Left renal cortex interstitium (tissue), 4 donors: Measurements from ENCODE around the gene LGALS3BP. TPM values are rescaled to one million over a fixed set of nuclear protein-coding genes. Genes with fewer than 3 reads are reported as not detected.

Experiments used
- DNase-seq, 4 donors: peaks; one replicate each; pipeline ENCODE4 v3.0.0-alpha.2; 2013; ENCODE audit warnings: low read depth in 4 of 4, low spot score in 2 of 4, missing footprints in 1 of 4
- polyA plus RNA-seq, 4 donors: library from polyadenylated mRNA; unstranded; fragments of 120-200 nt; gene quantifications; one replicate each; pipeline ENCODE4 v1.2.1, GENCODE V29; 2013; ENCODE audit not compliant: insufficient read length in 4 of 4

Gene LGALS3BP
- polyA plus RNA-seq, 4 donors, result 116 to 170 (median 125) TPM

GRCh38 chr17:78999947-79000395 is 20.2 kb upstream of the LGALS3BP start:
- DNase-seq, result no peak

DNA sequence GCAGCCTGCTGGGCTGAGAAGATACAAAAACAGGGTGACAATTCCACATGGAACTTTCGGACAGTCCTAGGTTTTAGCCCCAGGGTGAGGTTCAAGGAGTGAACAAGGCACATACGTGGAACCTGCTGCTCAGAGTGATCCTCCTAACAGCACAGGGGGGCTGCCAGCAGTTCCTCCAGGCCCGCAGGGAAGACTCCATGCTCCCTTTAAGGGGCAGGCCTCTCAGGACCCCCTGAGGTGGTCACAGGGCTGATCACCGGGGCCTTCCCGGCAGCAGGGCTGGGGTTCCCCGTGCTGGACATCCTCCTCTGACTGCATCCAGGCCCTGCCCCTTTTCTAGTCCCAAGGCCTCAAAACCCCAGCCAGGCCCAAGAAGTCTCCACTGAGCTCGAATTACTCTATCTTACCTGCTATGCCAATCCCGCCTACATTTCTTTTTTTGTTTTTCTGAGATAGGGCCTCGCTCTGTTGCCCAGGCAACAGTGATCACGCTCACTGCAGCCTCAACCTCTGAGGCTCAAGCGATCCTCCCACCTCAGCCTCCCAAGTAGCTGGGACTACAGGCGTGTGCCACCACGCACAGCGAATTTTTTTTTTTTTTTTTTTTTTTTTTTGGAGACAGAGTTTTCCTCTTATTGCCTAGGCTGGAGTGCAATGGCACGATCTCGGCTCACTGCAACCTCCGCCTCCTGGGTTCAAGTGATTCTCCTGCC is 19.5 kb upstream of the LGALS3BP start:
- DNase-seq, result no peak

GRCh38 chr17:78998311-78999055 is 18.8 kb upstream of the LGALS3BP start:
- no peak for DNase-seq

DNA sequence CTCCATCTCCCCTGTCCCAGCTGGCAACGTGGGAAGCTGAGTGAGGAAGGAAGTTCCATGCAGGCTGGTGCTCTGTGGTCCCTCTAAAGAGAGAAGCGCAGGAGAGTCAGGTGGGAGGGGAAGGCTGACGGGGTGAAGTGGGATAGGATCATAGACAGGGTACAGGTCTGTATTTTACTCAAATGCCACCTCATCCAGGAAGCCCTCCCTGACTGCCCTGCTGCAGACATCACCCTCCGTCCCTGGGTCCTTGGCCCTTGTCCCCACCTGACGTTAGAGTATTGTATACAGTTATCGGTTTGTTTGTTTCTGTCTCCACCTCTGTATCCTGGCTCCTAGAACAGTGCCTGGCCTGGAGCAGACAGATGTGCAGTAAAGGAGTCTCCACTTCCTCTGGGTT is 18.2 kb upstream of the LGALS3BP start:
- DNase-seq, result no peak

DNA sequence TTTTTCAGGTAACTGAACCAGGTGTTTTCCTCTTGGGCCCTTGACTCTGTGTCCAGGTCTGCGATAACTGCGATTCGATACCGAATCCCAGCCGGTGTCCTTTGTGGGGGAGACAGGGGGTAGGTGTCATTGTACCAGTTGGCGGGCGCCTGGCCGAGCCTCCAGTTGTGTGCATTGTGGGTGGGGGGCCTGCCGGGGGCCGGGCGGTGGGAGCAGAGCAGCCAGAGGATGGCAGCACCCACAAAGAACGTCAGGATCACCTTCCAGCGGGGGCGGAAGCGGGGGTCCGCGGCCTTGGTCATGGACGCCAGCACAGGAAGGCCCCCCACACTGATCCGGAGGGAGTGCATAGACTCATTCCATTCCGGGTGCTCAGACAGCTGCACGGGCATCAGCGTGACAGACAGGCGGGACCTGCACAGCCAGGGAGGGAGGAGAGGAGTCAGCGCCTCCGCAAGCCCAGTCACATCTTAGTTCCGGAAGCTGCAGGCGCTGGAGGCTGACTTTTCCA is 17.6 kb upstream of the LGALS3BP start:
- no peak for DNase-seq

DNA sequence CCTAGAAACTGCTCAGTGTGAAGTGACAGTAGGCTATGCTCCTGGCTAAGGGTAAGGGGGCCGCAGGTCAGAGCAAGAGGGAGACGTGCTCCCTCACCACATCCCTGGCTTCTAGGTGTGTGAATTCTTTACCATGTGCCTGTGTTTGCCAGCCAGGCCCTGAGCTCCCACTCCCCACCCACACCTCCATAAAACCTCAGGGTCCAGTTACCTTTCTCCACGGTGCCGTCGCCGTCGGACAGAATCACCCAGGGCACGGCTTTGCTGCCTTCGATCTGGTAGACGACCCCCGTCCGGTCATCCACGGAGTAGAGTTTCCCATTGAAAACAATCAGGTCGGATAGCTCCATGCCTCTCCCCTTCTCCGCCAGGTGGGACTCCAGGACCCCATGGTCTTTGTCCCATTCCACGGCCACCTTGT is 17.1 kb upstream of the LGALS3BP start:
- DNase-seq, result no peak

- no peak for DNase-seq
These were observed 16.2 kb upstream of the LGALS3BP start for GRCh38 chr17:78995761-78996451.

DNA sequence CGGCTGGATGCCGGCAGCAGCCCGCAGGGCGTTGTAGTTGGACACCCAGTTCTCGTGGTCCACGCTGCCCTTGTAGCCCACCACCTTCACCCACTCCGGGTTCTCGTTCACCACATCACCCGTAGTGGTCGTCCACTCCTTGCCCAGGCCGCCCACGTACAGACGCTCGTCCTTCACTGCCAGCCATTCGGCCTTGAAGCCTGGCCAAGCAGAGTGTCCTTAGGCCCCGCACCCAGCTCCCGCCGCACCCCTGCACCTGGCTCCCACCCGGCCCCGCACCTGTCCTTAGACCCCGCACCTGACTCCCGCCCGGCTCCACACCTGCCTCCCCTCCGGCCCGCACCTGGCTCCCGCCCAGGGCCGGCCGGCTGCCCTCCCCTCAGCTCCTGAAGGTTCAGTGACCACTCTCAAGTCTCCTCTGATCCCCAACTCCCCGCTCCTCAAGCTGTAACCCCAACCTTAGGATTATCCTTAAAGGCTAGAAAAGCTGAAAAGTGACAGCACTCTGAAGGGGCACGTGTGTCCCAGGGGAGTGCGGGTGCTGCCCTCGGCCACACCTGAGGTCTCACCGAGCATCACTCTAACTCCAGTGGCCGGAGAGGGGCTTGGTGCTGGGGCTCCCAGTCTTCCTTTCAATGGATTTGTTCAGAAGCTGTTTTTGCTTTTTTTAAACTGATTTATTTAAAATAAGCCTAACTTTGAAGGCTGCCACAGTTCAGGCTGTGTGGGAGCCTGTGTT is 15.5 kb upstream of the LGALS3BP start:
- no peak for DNase-seq

DNA sequence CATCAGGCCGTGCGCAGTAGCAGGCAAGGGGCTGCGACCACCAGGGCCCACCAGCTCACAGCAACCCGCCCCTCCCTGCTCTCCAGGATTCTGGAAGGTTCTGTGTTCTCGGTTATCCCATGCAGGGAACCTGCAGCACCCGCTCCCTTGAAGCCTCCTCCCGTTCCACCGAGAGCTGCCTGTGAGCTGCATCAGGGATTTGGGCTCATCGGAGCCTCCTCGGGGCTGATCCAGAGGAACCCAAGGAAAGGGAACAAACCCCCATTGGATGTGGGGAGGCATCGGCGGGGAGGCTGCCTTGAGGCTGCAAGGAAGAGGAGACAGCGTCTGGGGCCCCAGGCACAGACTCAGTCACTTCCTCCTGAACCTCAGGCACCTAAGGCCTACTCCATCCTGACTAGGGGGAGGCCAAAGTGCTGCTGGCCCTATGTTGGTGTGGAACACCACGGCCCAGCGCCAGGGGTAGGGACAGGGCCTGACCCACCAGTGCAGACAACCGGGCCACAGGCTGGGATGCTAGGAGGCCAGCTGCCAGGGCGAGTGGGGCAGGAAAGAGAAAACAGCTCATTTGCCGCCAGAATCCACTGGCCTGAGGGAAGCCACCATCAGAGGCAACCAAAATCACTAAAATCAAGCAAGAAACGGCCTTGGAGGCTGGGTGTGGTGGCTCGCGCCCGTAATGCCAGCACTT is 14.4 kb upstream of the LGALS3BP start:
- DNase-seq, result no peak

DNA sequence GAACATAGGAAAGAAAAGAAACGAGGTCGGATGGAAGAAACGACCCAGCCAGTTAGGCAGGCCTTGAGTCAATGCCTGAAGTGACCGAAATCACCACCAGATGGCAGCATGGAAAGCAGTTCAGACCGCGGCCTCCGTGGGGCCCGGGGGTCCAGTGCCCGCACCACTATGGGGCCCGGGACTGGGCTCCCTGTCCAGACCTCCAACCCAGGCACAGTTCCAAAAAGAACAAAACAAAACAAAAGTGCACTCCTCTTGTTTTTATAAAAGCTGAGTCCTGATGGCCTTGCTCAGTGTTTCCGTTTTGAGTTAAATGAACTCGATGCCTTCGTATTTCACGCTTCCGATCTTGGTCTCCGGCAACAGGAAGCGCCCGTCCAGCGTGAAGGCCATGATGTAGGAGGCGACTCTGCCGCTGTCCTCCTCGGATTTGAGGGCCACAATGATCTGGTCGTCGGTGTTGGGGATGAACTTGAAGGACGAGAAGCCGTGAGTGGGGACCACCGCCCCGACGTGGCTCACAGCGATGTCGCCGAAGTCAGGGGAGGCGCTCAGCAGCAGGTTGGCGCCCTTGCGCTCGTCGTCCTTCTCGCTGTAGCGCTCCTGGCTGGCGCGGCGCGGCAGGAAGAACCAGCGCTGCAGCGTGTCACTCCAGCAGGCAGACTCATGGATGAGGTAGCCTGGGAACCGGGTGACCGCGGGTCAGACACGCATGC is 13.7 kb upstream of the LGALS3BP start:
- DNase-seq, result no peak

- no peak for DNase-seq
These were observed 13.0 kb upstream of the LGALS3BP start for GRCh38 chr17:78992542-78993212.

DNA sequence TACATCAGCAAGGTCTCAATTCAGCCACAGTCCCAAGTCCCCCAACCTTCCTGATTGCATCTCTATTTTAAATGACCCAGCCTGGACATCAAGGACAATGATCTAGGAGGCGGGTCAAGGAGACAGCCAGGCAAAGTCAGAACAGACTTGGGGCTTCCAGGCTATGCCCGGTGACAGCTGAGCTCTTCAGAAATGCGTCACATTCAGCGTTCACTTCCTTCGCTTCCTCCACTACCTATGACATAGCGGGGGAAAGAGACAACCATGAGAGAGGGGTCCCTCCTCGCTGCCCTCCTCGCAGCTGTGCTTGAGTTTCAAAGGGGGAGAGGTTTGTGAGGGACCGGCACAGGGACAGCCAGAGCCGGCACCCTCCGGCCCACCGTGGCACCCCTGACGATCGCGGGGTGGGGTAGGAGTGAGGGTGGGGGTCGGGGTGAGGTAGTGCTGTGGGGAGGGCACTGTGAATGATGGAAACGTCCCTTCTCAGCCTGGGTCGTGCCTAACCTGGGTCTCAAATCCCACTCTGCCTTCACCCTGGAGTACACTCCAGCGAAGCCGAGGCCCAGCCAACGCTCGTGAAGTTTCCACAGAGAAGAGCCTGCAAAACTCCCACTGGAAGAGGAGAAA is 12.3 kb upstream of the LGALS3BP start:
- no peak for DNase-seq

DNA sequence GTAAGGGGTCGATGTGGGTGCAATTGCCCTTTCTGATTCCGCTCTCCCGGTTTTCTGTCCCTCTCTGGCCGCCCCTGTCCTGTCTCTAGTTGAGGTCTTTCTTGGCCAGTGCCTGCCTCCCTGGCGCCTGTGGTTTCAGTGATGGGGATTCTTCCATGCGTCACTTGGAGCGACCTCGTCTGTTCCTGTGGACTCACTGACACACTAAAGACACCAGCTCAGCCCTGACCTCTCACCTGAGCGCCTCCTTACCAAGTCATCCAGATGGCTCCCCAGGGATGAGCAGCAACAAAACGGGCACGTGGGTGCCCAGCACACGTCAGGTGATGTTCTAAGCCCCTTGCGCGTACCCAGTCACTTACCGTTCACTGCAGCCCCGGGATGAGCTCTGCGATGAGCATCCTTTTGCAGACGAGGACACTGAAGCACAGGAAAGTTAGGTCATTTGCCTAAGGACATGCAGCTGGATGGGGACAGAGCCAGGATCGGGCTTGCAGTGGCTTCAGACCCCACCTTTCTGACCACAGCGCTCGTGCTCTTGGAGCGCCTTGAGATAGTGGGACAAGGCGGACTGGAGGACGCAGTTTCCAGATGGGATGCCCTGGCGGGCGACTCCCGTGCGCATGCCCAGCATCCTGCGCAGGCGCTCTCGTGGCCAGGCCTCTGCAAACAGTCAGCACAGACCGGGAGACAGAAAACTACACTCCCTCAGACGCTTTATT is 11.5 kb upstream of the LGALS3BP start:
- DNase-seq, result no peak

- no peak for DNase-seq
These were observed 10.8 kb upstream of the LGALS3BP start for GRCh38 chr17:78990349-78991016.

GRCh38 chr17:78988152-78988551 is 8.4 kb upstream of the LGALS3BP start:
- DNase-seq, result no peak

DNA sequence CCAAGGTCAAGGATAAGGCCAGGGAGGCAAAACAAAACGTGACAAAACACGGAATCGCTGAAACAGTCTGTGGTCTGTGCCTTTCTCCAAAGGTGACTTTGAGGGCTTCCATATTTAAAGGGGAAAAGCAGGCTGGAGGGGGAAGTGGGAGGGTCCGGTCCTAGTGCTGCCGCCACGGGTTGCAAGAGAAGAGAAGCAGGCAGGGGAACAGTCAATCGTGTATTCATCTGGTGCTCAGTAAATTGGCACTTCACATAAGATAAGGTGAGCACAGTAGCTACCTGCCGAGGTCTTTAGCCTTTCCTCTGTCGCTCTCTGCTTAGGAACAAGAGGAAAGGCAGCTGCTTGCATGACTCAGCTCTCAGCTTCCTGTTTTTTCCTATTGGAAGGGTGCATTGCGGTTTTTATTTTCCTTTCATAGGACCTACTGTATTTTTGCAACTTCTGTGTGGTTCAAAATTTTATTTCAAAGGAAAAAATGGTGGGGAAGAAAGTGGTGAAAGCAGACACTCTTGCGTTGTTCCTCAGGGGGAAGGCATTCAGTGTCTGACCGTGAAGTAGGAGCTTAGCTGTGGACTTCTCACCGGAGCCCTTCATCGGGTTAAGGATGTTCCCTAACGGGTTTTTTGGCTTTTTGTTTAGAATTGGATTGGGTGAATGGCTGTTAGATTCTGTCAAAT is 7.1 kb upstream of the LGALS3BP start:
- DNase-seq, result no peak
